ENCODE data around the gene TCEA2.

The TCEA2 gene

DNA sequence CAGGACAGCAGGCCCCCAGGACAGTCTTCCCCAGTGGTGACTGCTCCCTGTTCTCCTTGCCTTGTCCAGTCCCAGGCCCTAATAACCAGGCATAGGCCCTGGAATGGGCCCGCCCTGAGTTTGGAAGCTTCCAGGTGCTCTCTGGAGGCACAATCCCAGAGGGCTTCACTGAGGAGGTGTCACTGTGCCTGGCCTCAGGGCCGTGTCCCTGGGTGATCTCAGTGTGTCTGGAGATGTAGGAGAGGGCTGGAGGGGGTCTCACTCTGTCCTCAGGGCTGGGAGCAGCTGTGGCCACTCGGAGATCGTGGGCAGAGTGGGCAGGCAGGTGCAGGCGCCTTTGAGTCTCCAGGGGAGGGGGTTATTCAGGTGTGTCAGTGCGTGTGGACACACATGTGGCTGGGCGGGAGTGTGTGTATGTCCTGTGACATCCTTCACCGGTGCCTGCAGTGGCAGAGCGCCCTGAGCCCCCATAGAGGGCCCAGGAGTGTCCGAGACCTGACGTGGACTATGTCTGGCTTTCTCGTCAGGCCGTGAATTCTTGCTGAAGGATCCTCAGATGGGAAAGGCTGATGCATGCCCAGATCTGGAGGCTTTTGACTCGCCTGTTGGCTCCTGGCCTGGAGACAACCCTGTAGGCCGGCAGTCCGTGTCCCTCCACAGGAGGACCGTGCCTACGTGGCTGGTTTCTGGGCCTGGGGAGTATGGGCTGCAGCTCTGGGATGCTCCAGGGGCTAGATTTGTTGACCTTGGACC, 49.9 kb downstream of the TCEA2 start:
- POLR2A ChIA-PET: no interaction called here
- CTCF ChIA-PET: no interaction called here
- TF ChIP-seq HDGF (IDR thresholded peaks at IDR 0.05; ENCODE audit: borderline replicate concordance) (no peak), ELF4 (IDR thresholded peaks at IDR 0.05) (no peak), FOXM1 (IDR thresholded peaks at IDR 0.05; ENCODE audit: borderline replicate concordance) (no peak), FOXK2 (IDR thresholded peaks at IDR 0.05) (no peak), ARNT (IDR thresholded peaks at IDR 0.05) (no peak), BHLHE40 (IDR thresholded peaks at IDR 0.05; ENCODE audit: borderline replicate concordance) (no peak)
- no peak for DNase-seq (ENCODE audit: extremely low spot score)

GRCh38 chr20:64113444-64113775, 50.4 kb downstream of the TCEA2 start:
- no peak for TF ChIP-seq CTBP1 (IDR thresholded peaks at IDR 0.05; ENCODE audit: borderline replicate concordance)
- TF ChIP-seq FOXK2 (IDR thresholded peaks at IDR 0.05): no peak
- no peak for TF ChIP-seq L3MBTL2 (conservative IDR thresholded peaks at IDR 0.05)
- no peak for TF ChIP-seq SUZ12 (IDR thresholded peaks at IDR 0.05)
- TF ChIP-seq FOXA1 (IDR thresholded peaks at IDR 0.05): no peak
- no peak for TF ChIP-seq BHLHE40 (IDR thresholded peaks at IDR 0.05; ENCODE audit: borderline replicate concordance)
- TF ChIP-seq ARNT (IDR thresholded peaks at IDR 0.05): no peak
- TF ChIP-seq LEF1 (IDR thresholded peaks at IDR 0.05; ENCODE audit: borderline replicate concordance): no peak
- POLR2A ChIA-PET: no interaction called here
- no peak for DNase-seq (ENCODE audit: extremely low spot score)
- CTCF ChIA-PET: no interaction called here

DNA sequence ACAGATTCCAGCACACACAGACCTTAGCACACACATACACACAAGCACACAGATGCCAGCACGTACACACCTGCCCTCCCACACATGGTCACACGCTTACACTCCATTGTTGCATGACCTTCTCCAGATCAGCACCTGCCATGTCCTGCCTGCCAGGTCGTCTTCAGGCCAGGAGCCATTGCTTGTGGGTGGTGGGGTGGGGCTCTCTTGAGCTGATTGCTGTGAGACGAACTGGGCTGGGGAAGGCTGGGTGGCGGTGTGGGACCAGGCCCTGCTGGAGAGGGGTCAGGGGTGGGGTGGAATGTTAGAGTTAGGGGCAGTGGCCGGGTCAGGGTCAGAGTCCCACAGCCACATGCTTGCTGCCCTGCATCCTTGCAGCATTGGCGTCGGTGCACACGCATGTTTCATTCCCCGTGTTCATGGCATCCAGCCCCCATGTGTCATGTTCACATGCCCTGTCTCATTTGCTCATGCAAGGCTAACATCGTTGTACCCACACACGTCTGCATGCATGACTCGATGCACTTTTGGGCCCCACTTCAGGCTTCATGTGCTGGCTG, 50.9 kb downstream of the TCEA2 start:
- CTCF ChIA-PET: no interaction called here
- no peak for TF ChIP-seq NFRKB (IDR thresholded peaks at IDR 0.05)
- POLR2A ChIA-PET: no interaction called here
- DNase-seq (ENCODE audit: extremely low spot score): no peak

DNA sequence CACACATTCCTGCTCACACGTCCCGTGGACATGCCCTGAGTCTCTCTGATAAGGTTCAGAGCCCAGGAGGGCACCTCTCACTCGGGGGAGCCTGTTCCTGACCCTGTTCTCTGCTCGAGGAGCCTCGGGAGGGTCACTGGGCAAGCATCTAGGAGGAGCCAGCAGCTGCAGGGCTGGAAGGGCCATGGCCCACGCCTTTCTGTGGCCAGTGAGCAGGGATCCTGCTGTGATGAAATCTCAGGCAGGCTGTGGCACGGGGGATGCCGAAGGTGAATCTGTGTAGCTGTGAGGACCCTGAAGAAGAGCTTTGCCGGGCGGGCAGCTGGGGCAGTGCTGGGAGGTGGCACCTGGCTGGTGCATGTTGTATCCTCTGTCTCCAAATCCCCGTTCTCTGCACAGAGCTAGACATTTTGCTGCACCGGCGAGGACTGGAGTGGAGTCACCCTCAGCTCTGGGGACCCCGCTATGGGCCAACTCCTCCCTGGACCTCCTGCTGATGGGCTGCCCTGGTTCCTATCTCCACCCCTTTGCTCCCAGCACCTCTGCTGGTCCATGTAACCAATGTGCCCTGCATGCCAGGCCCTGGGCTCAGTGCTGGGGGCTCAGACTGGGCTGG, 51.5 kb downstream of the TCEA2 start:
- TF ChIP-seq ZNF384 (IDR thresholded peaks at IDR 0.05) (no peak), TARDBP (IDR thresholded peaks at IDR 0.05) (no peak), CTBP1 (IDR thresholded peaks at IDR 0.05; ENCODE audit: borderline replicate concordance) (no peak), SUZ12 (IDR thresholded peaks at IDR 0.05) (no peak), LEF1 (IDR thresholded peaks at IDR 0.05; ENCODE audit: borderline replicate concordance) (no peak), FOXK2 (IDR thresholded peaks at IDR 0.05) (no peak), HDGF (IDR thresholded peaks at IDR 0.05; ENCODE audit: borderline replicate concordance) (no peak), NFRKB (IDR thresholded peaks at IDR 0.05) (no peak), ELF4 (IDR thresholded peaks at IDR 0.05) (no peak), L3MBTL2 (conservative IDR thresholded peaks at IDR 0.05) (no peak), FOXM1 (IDR thresholded peaks at IDR 0.05; ENCODE audit: borderline replicate concordance) (no peak)
- no peak for DNase-seq (ENCODE audit: extremely low spot score)
- ChIA-PET POLR2A (no interaction called here), CTCF (interaction anchor here (1.4 kb wide), 1 partner anchor 31 kb away, joined by 4 read pairs; no protein-coding TSS in a partner anchor)

- TF ChIP-seq HDGF (IDR thresholded peaks at IDR 0.05; ENCODE audit: borderline replicate concordance) (no peak), FOXM1 (IDR thresholded peaks at IDR 0.05; ENCODE audit: borderline replicate concordance) (no peak), TARDBP (IDR thresholded peaks at IDR 0.05) (no peak), LEF1 (IDR thresholded peaks at IDR 0.05; ENCODE audit: borderline replicate concordance) (no peak), FOXA1 (IDR thresholded peaks at IDR 0.05) (no peak), ZNF384 (IDR thresholded peaks at IDR 0.05) (no peak), NFRKB (IDR thresholded peaks at IDR 0.05) (no peak), BHLHE40 (IDR thresholded peaks at IDR 0.05; ENCODE audit: borderline replicate concordance) (no peak), SP1 (IDR thresholded peaks at IDR 0.05) (no peak), CTBP1 (IDR thresholded peaks at IDR 0.05; ENCODE audit: borderline replicate concordance) (no peak), ELF4 (IDR thresholded peaks at IDR 0.05) (no peak), ARNT (IDR thresholded peaks at IDR 0.05) (no peak), L3MBTL2 (conservative IDR thresholded peaks at IDR 0.05) (no peak), FOXK2 (IDR thresholded peaks at IDR 0.05) (no peak), SUZ12 (IDR thresholded peaks at IDR 0.05) (no peak)
- TF ChIP-seq, protein P1, sequence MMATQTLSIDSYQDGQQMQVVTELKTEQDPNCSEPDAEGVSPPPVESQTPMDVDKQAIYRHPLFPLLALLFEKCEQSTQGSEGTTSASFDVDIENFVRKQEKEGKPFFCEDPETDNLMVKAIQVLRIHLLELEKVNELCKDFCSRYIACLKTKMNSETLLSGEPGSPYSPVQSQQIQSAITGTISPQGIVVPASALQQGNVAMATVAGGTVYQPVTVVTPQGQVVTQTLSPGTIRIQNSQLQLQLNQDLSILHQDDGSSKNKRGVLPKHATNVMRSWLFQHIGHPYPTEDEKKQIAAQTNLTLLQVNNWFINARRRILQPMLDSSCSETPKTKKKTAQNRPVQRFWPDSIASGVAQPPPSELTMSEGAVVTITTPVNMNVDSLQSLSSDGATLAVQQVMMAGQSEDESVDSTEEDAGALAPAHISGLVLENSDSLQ (IDR thresholded peaks at IDR 0.05): no peak
- POLR2A ChIA-PET: no interaction called here
- no peak for DNase-seq (ENCODE audit: extremely low spot score)
- CTCF ChIA-PET: interaction anchor here (1.4 kb wide), 1 partner anchor 32 kb away, joined by 4 read pairs; no protein-coding TSS in a partner anchor
Measured at GRCh38 chr20:64115171-64115911, 52.3 kb downstream of the TCEA2 start.

- no peak for TF ChIP-seq SUZ12 (IDR thresholded peaks at IDR 0.05)
- no peak for TF ChIP-seq FOXM1 (IDR thresholded peaks at IDR 0.05; ENCODE audit: borderline replicate concordance)
- TF ChIP-seq LEF1 (IDR thresholded peaks at IDR 0.05; ENCODE audit: borderline replicate concordance): no peak
- TF ChIP-seq, protein P1 (IDR thresholded peaks at IDR 0.05): no peak
- TF ChIP-seq NFRKB (IDR thresholded peaks at IDR 0.05): no peak
- no peak for TF ChIP-seq FOXA1 (IDR thresholded peaks at IDR 0.05)
- no peak for TF ChIP-seq HDGF (IDR thresholded peaks at IDR 0.05; ENCODE audit: borderline replicate concordance)
- TF ChIP-seq ELF4 (IDR thresholded peaks at IDR 0.05): no peak
- TF ChIP-seq L3MBTL2 (conservative IDR thresholded peaks at IDR 0.05): no peak
- TF ChIP-seq ARNT (IDR thresholded peaks at IDR 0.05): no peak
- TF ChIP-seq CTBP1 (IDR thresholded peaks at IDR 0.05; ENCODE audit: borderline replicate concordance): no peak
- TF ChIP-seq SP1 (IDR thresholded peaks at IDR 0.05): no peak
- TF ChIP-seq BHLHE40 (IDR thresholded peaks at IDR 0.05; ENCODE audit: borderline replicate concordance): no peak
- no peak for TF ChIP-seq FOXK2 (IDR thresholded peaks at IDR 0.05)
- TF ChIP-seq TARDBP (IDR thresholded peaks at IDR 0.05): no peak
- TF ChIP-seq ZNF384 (IDR thresholded peaks at IDR 0.05): no peak
- ChIA-PET POLR2A (no interaction called here), CTCF (interaction anchor here (0.6 to 1.4 kb wide), 2 partner anchors 32 to 33 kb away, joined by 3 to 4 read pairs; no protein-coding TSS in a partner anchor)
- DNase-seq (ENCODE audit: extremely low spot score): no peak
Measured at GRCh38 chr20:64116016-64116415, 53.0 kb downstream of the TCEA2 start.

Measured in HEK293T (cell line).